OCI-LY7 (cell line): Measurements from ENCODE around the gene KIAA1958.

ENCODE experiments used
- EZH2phosphoT487 ChIP-seq: fragments of 200-600 bp; sonication (generic); IDR thresholded peaks from 2 replicates; pipeline ENCODE4 v1.6.1; 2018; ENCODE audit warnings: low read depth, borderline replicate concordance, mild to moderate bottlenecking, mixed run types, antibody characterized with exemption, low read length, moderate library complexity, mixed read lengths
- TF ChIP-seq, protein P1 (sequence below): fragments of 200-600 bp; sonication (generic); conservative IDR thresholded peaks from 2 replicates; pipeline ENCODE4 v1.5.1; 2014; ENCODE audit warnings: mild to moderate bottlenecking, antibody characterized with exemption, low read length, moderate library complexity, mixed read lengths

DNA sequence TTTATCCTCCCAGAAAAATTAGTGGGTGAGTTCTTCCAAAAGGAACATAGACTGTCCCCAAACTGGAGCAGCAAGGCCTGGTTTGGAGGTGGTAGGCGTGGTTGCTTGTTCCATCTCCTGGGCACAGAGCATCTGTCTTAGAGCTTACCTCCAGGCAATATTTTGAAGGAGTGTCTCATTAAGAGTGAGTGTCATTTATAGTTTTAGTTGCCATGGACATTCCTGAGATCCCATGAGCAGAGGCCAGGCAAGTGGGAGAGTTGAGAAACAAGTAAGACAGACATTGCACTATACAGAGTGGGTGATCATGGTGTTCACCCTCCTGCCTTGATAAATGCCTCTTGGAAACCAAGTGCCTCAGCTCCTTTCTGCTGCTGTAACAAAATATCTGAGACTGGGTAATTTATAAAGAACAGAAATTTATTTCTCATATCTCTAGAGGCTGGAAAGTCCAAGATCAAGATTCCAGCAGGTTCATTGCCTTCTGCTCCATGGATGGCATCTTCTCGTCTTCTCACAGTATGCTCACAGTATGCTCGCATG, 68.5 kb downstream of the KIAA1958 start:
- TF ChIP-seq, protein P1, sequence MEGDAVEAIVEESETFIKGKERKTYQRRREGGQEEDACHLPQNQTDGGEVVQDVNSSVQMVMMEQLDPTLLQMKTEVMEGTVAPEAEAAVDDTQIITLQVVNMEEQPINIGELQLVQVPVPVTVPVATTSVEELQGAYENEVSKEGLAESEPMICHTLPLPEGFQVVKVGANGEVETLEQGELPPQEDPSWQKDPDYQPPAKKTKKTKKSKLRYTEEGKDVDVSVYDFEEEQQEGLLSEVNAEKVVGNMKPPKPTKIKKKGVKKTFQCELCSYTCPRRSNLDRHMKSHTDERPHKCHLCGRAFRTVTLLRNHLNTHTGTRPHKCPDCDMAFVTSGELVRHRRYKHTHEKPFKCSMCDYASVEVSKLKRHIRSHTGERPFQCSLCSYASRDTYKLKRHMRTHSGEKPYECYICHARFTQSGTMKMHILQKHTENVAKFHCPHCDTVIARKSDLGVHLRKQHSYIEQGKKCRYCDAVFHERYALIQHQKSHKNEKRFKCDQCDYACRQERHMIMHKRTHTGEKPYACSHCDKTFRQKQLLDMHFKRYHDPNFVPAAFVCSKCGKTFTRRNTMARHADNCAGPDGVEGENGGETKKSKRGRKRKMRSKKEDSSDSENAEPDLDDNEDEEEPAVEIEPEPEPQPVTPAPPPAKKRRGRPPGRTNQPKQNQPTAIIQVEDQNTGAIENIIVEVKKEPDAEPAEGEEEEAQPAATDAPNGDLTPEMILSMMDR: no peak
- no peak for TF ChIP-seq EZH2phosphoT487
